GM19395 (cell line): Measurements from ENCODE around the gene CDK8.
A peak's percentile ranks its signal among the peaks of the same experiment; 100 is the strongest.
"Not testable (repeated sequence)": the region's sequence is repeated elsewhere in the genome, so short reads cannot be mapped to it uniquely, and the experiment has no call there.

ENCODE experiments used
- ATAC-seq: cut with Tn5 transposase; IDR thresholded peaks from one replicate; pipeline ENCODE4 v1.9.1; 2021; ENCODE audit warnings: mild to moderate bottlenecking, moderate library complexity; ENCODE audit not compliant: unreplicated experiment

Gene CDK8

GRCh38 chr13:26310003-26310402 is 56.1 kb downstream of the CDK8 start:
- ATAC-seq = no peak

GRCh38 chr13:26310470-26310869 is 56.5 kb downstream of the CDK8 start:
- no peak for ATAC-seq

- ATAC-seq = not testable (repeated sequence)
Measured at GRCh38 chr13:26312019-26312418, 58.1 kb downstream of the CDK8 start.

DNA sequence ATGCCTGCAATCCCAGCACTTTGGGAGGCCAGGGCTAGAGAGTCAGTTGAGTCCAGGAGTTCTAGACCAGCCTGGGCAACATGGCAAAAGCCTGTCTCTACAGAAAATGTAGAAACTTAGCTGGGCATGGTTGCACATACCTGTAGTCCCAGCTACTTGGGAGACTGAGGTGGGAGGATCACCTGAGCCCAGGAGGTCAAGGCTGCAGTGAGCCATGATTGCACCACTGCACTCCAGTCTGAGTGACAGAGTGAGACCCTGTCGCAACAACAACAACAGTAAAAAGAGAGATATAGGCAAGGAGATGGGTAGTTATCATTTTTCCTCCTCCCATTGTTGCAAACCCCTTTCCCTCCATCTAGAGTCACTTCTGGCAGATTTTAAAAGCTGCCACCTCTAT is 62.2 kb downstream of the CDK8 start:
- ATAC-seq = not testable (repeated sequence)

DNA sequence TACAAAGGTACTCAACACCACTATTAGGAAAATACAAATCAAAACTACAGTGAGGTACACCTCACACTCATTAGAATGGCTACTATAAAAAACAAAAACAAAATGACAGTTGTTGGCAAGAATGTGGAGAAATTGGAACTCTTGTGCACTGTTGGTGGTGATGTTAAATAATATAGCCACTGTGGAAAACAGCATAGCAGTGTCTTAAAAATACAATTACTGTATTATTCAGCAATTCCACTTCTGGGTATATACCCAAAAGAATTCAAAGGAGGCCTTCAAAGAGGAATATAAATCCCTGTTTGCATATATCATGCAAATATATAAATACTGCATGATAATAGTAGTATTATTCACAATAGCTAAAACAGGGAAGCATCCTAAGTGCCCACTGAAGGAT is 66.8 kb downstream of the CDK8 start:
- ATAC-seq = no peak

DNA sequence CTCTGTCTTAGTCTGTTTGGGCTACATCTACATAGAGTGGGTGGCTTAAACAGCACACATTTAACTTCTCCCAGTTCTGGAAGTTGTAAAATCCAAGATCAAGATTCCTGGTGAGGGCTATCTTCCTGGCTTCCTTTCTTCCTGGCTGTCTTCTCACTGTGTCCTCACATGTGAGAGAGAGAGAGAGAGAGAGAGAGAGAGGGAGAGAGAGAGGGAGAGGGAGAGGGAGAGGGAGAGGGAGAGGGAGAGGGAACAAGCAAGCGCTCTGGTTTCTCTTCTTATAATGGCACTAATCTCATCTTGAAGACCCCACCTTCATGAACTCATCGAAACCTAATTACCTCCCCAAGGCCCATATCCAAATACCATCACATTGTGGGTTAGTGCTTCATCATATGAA is 69.2 kb downstream of the CDK8 start:
- ATAC-seq = no peak

DNA sequence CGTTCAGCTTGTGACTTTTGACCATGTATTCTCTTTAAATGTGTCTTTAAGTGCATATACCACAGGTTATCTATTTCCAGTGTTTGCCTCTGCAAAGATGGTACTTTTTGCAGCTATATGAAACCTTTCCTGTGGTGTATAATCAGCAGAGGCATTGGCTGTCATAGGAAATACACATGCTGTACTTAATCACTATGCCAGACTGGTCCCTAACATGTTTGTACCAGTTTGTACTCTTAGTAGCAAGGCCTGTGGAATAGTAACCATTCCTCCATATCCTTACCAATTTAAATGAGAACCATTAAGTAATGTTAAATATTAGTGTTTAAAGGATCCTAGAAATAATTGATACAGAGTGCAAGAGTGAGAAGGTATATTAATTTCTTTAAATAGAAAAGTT is 69.8 kb downstream of the CDK8 start:
- no peak for ATAC-seq

- ATAC-seq = no peak
Measured at GRCh38 chr13:26324294-26324693, 70.4 kb downstream of the CDK8 start.

- no peak for ATAC-seq
Measured at GRCh38 chr13:26324867-26325266, 70.9 kb downstream of the CDK8 start.

GRCh38 chr13:26325876-26326275 is 71.9 kb downstream of the CDK8 start:
- ATAC-seq = peak; percentile 82

GRCh38 chr13:26326562-26326961 is 72.6 kb downstream of the CDK8 start:
- no peak for ATAC-seq

- no peak for ATAC-seq
Measured at GRCh38 chr13:26327940-26328725, 74.2 kb downstream of the CDK8 start.

DNA sequence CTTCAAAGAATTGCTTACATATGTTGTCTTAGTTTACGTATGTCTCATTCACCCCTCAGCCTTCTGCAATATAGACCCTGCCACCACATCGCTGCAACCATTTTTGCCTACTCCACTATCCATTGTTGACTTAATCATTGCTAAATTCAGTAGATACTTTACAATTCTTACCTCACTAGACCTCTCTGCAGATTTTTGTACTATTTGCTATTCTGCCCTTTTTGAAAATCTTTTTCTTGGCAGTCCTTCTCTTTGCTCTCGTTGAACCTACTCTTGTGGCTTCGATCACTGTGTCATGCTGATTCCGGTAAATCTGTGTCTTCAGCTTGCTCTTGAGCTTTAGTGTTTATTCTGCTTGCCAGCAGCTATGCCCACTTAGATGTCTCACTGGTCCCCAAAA is 81.2 kb downstream of the CDK8 start:
- ATAC-seq = no peak

- no peak for ATAC-seq
Measured at GRCh38 chr13:26340807-26341206, 86.9 kb downstream of the CDK8 start.

DNA sequence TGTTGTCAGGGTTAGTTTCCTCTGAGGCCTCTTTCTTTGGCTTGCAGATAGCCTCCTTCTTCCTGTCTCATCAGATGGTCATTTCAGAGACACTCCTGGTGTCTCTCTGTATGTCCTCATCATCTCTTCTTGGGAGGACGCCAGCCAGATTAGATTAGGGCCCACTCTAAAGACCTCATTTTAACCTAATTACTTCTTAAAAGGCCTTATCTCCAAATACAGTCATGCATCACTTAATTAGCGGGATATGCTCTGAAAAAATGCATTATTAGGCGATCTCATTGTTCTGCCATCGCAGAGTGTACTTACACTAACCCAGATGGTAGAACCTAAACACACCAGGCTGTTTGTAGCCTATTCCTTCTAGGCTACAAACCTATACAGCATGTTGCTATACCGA is 89.0 kb downstream of the CDK8 start:
- ATAC-seq = no peak

GRCh38 chr13:26343816-26344215 is 89.9 kb downstream of the CDK8 start:
- ATAC-seq = no peak

- no peak for ATAC-seq
Measured at GRCh38 chr13:26344980-26345379, 91.1 kb downstream of the CDK8 start.

GRCh38 chr13:26348966-26349365 is 95.0 kb downstream of the CDK8 start:
- no peak for ATAC-seq

DNA sequence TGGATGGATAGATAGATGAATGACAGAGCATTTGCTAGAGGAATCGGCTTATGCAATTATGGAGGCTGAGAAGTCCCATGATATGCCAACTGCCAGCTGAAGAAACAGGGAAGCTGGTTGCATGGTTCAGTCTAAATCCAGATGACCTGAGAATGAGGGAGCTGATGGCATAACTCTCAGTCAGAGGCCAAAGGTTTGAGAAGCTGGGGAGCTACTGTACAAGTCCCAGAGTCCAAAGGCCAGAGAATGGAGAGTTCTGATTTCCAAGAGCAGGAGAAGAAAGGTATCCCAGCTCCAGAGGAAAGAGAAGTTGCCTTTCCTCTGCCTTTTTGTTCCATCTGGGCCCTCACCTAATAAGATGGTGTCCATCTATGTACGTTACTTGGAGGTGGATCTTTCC is 108.3 kb downstream of the CDK8 start:
- ATAC-seq = no peak

DNA sequence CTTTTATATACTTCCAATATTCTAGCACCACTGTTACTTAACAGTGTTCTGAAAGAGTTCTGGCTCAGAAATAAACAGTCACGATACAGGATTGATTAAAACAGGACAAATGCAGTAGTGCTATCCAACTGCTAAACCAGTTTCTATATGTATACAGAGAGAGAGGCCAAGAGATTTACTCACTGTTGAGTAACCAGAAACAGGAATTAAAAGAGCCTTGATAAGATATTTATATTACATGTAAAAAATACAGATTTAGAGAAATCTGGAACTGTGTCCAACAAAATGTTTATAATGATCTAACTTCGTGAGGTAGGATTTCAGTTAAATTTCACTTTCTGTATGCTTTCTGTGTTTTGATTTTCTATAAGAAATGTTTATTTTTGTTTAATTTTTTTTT is 116.6 kb downstream of the CDK8 start:
- no peak for ATAC-seq

DNA sequence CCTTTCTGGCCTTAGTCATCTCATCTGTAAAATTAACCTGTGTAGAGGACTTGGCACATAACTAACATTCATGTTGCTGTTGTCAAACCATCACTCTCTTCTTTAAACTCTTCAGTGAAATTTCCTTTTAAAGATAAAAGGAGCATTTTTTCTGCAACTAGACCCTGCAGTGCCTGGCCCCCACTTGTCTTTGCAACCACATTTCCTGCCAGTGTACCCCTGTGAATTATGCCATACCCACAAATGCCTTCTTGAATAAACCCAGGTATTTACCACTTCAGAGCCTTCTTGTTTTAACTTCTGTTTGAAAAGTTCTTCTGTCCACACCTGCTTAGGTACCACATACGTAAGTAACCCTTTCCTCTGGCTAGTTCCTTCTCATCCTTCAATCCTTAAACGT is 118.8 kb downstream of the CDK8 start:
- ATAC-seq = no peak

- ATAC-seq = no peak
Measured at GRCh38 chr13:26376430-26376829, 122.5 kb downstream of the CDK8 start.

DNA sequence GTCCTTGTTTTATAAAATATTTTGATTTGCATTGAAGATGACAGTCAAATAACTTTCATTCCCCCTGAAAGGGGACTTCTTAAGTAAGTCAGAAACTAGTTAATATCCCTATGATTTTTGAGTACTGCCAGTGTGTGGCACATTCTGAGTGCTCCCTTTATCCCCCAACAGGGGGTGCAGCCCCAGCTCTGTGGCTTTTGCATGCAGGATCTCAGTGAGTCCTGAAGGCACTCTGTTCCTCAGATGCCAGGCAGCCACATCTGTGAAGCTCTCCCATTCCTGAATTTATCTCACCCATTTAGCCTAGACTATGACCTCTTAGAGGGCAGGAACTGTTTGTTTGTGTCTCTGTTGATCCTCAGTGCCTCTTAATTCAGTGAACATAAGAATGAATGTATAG is 123.1 kb downstream of the CDK8 start:
- no peak for ATAC-seq
